Tibial nerve (tissue), 4 donors: ENCODE results near the gene CENPL. TPM values are rescaled to one million over a fixed set of nuclear protein-coding genes. Genes with fewer than 3 reads are reported as not detected.

Experiments
- DNase-seq, 2 donors: peaks; one replicate each; pipeline ENCODE4 v3.0.0-alpha.2; 2019; ENCODE audit warnings: low spot score in 2 of 2
- H3K27ac ChIP-seq, 4 donors: fragments of 200-600 bp; sonication (generic) in 3 of 4; one replicate each; pipeline ENCODE4 v1.5.1; 2017 to 2019; ENCODE audit warnings: mild to moderate bottlenecking in 1 of 4
- H3K27me3 ChIP-seq, 2 donors: fragments of 200-600 bp; sonication (generic) in 1 of 2; one replicate each; pipeline versions ENCODE4 v1.5.1 to v1.6.0; 2017 to 2019
- H3K36me3 ChIP-seq, 3 donors: fragments of 200-600 bp; sonication (generic); one replicate each; pipeline ENCODE4 v1.5.1; 2018 to 2019
- H3K4me1 ChIP-seq, 4 donors: fragments of 200-600 bp; sonication (generic) in 3 of 4; one replicate each; pipeline ENCODE4 v1.5.1; 2017 to 2019
- H3K4me3 ChIP-seq, 4 donors: fragments of 200-600 bp; sonication (generic) in 3 of 4; one replicate each; pipeline ENCODE4 v1.5.1; 2017 to 2019; ENCODE audit warnings: mild to moderate bottlenecking in 1 of 4, moderate library complexity in 1 of 4
- H3K9me3 ChIP-seq, 4 donors: fragments of 200-600 bp; sonication (generic) in 3 of 4; one replicate each; pipeline ENCODE4 v1.5.1; 2017 to 2019
- CTCF ChIP-seq, 5 experiments: fragments of 200-600 bp in 3 of 5; fragments of 450-650 bp in 2 of 5; sonication (generic) in 3 of 5; IDR thresholded peaks; one replicate each; pipeline ENCODE4 v1.5.1; 2016 to 2019; ENCODE audit warnings: antibody characterized with exemption in 5 of 5, mild to moderate bottlenecking in 3 of 5, moderate library complexity in 2 of 5
- EP300 ChIP-seq, 2 donors: sonication (generic); formaldehyde crosslinking; IDR thresholded peaks; one replicate each; pipeline ENCODE4 v1.6.1; 2017; ENCODE audit warnings: antibody characterized with exemption in 2 of 2, mild to moderate bottlenecking in 1 of 2
- POLR2A ChIP-seq, 2 donors: fragments of 450-650 bp; IDR thresholded peaks; one replicate each; pipeline ENCODE4 v1.6.1; 2017; ENCODE audit warnings: antibody characterized with exemption in 2 of 2, mild to moderate bottlenecking in 2 of 2, moderate library complexity in 2 of 2
- WGBS, 2 donors: methylation state at CpG; one replicate each; pipeline ENCODE4 v1.1.5; 2018; 5-methylcytosine and 5-hydroxymethylcytosine counted together
- total RNA-seq, 4 donors: library from RNA; depleted of rRNA; stranded (reverse); fragments of >200 nt; gene quantifications; one replicate each; pipeline ENCODE4 v1.1.0, GENCODE V29; 2016

The CENPL gene
- 1 to 10 TPM; 4.2 to 8.1 (median 5.1) TPM for total RNA-seq

- DNase-seq = peak; percentile 93 to 97
- peak within 1 kb of the TSS; percentile 89 to 97 (median 94) for H3K27ac ChIP-seq
- WGBS, 2 donors = 0 to 1% methylated on average over 53 to 55 of the region's 55 CpGs
- peak within 1 kb of the TSS; percentile 75 to 88 (median 82) for H3K4me3 ChIP-seq
- H3K27me3 ChIP-seq = no peaks in the 10 kb centered on the region
- H3K36me3 ChIP-seq = peaks cover 0 to 5% (median 0%) of the 10 kb centered on the region in 3 donors
- H3K4me1 ChIP-seq = peaks cover 0 to 41% (median 12%) of the 10 kb centered on the region in 4 donors
- no peaks in the 10 kb centered on the region for H3K9me3 ChIP-seq
- TF ChIP-seq POLR2A (IDR thresholded peaks at IDR 0.05) (peak; percentile 10 to 53), CTCF (IDR thresholded peaks at IDR 0.05) (no peak), EP300 (IDR thresholded peaks at IDR 0.05) (peak; percentile 48 to 94)
Measured at GRCh38 chr1:173824315-173825081, at the start of gene CENPL, which contains the start of gene DARS2. Gene CENPL, minus strand, starts transcription at chr1:173824883. Its CDS starts 13,584 bp downstream, at chr1:173811299. Gene DARS2, plus strand, starts transcription at chr1:173824673. Its CDS starts 557 bp downstream, at chr1:173825230.

GRCh38 chr1:173871500-173871899, 46.8 kb upstream of the CENPL start:
- Histone ChIP-seq H3K27me3 (no peaks in the 10 kb centered on the region), H3K9me3 (no peaks in the 10 kb centered on the region), H3K4me3 (no peak overlapping the region), H3K4me1 (peaks cover 0 to 29% (median 10%) of the 10 kb centered on the region in 4 donors), H3K27ac (no peak overlapping the region), H3K36me3 (peaks cover 0 to 63% (median 0%) of the 10 kb centered on the region in 3 donors)
- no peak for DNase-seq
- 89 to 91% methylated on average over 2 of the region's 2 CpGs for WGBS, 2 donors
- TF ChIP-seq EP300 (IDR thresholded peaks at IDR 0.05) (no peak), POLR2A (IDR thresholded peaks at IDR 0.05) (no peak), CTCF (IDR thresholded peaks at IDR 0.05) (no peak)

- Histone ChIP-seq H3K4me1 (peaks cover 0 to 33% (median 13%) of the 10 kb centered on the region in 4 donors), H3K36me3 (peaks cover 0 to 61% (median 0%) of the 10 kb centered on the region in 3 donors), H3K9me3 (no peaks in the 10 kb centered on the region), H3K27me3 (no peaks in the 10 kb centered on the region), H3K4me3 (no peak overlapping the region), H3K27ac (no peak overlapping the region)
- DNase-seq = no peak
- TF ChIP-seq POLR2A (IDR thresholded peaks at IDR 0.05) (no peak), CTCF (IDR thresholded peaks at IDR 0.05) (no peak), EP300 (IDR thresholded peaks at IDR 0.05) (no peak)
- WGBS, 2 donors = 78 to 87% methylated on average over 5 of the region's 5 CpGs
Measured at GRCh38 chr1:173871091-173871490, 46.4 kb upstream of the CENPL start.

- peaks cover 0 to 39% (median 18%) of the 10 kb centered on the region in 4 donors for H3K4me1 ChIP-seq
- H3K9me3 ChIP-seq = no peaks in the 10 kb centered on the region
- peak overlapping the region in 1 of 4 donors; percentile 95 for H3K27ac ChIP-seq
- H3K36me3 ChIP-seq = peaks cover 0 to 61% (median under 1%) of the 10 kb centered on the region in 3 donors
- TF ChIP-seq EP300 (IDR thresholded peaks at IDR 0.05) (no peak), POLR2A (IDR thresholded peaks at IDR 0.05) (no peak), CTCF (IDR thresholded peaks at IDR 0.05) (no peak)
- WGBS, 2 donors = 77 to 84% methylated on average over 15 of the region's 15 CpGs
- no peaks in the 10 kb centered on the region for H3K27me3 ChIP-seq
- H3K4me3 ChIP-seq = no peak overlapping the region
- no peak for DNase-seq
Measured at GRCh38 chr1:173870252-173871075, 45.8 kb upstream of the CENPL start.
